Measurements from ENCODE around the gene LPAR2.

GRCh38 chr19:19635313-19635702 is 7.3 kb upstream of the LPAR2 start:
- TF ChIP-seq CTCF (IDR thresholded peaks at IDR 0.05): no peak
- no peak for TF ChIP-seq POLR2A (IDR thresholded peaks at IDR 0.05)
